Mucosa of stomach (tissue), 1 donor: ENCODE data around the gene MFRP.

Experiments
- H3K27me3 ChIP-seq: one replicate; pipeline ENCODE4 v1.7.0; 2013; ENCODE audit warnings: mild to moderate bottlenecking, low read length; ENCODE audit not compliant: control insufficient read depth, insufficient read depth
- H3K36me3 ChIP-seq: one replicate; pipeline ENCODE4 v1.7.0; 2013; ENCODE audit warnings: low read length; ENCODE audit not compliant: control insufficient read depth, insufficient read depth
- H3K4me1 ChIP-seq: one replicate; pipeline ENCODE4 v1.7.0; 2013; ENCODE audit warnings: mild to moderate bottlenecking, low read length; ENCODE audit not compliant: control insufficient read depth, insufficient read depth
- H3K4me3 ChIP-seq: one replicate; pipeline ENCODE4 v1.7.0; 2013; ENCODE audit warnings: low read length
- H3K9ac ChIP-seq: one replicate; pipeline ENCODE4 v1.7.0; 2013; ENCODE audit warnings: mild to moderate bottlenecking, low read length, moderate library complexity
- H3K9me3 ChIP-seq: one replicate; pipeline ENCODE4 v1.7.0; 2013; ENCODE audit warnings: mild to moderate bottlenecking, low read length, moderate library complexity; ENCODE audit not compliant: control insufficient read depth
- donor health status: Pancreatic carcinoma.

Gene MFRP

GRCh38 chr11:119361941-119362725, 15.6 kb upstream of the MFRP start:
- Histone ChIP-seq H3K4me3 (no peak overlapping the region), H3K27me3 (peaks cover 16% of the 10 kb centered on the region), H3K9ac (no peak overlapping the region)

GRCh38 chr11:119361056-119361787, 14.7 kb upstream of the MFRP start:
- Histone ChIP-seq H3K36me3 (no peaks in the 10 kb centered on the region), H3K4me1 (peaks cover 26% of the 10 kb centered on the region), H3K27me3 (peaks cover 16% of the 10 kb centered on the region), H3K4me3 (no peak overlapping the region), H3K9me3 (no peaks in the 10 kb centered on the region), H3K9ac (peak overlapping the region; percentile 2)

More at GRCh38 chr11:119361941-119362725, 15.6 kb upstream of the MFRP start:
- Histone ChIP-seq H3K4me1 (peaks cover 34% of the 10 kb centered on the region), H3K9me3 (no peaks in the 10 kb centered on the region), H3K36me3 (no peaks in the 10 kb centered on the region)

GRCh38 chr11:119359365-119360214, 13.1 kb upstream of the MFRP start:
- Histone ChIP-seq H3K9ac (no peak overlapping the region), H3K36me3 (no peaks in the 10 kb centered on the region), H3K27me3 (peaks cover 11% of the 10 kb centered on the region), H3K4me3 (no peak overlapping the region), H3K9me3 (no peaks in the 10 kb centered on the region), H3K4me1 (peaks cover 22% of the 10 kb centered on the region)

- Histone ChIP-seq H3K4me3 (no peak overlapping the region), H3K27me3 (no peaks in the 10 kb centered on the region), H3K36me3 (no peaks in the 10 kb centered on the region), H3K9me3 (no peaks in the 10 kb centered on the region), H3K9ac (peak overlapping the region; percentile 74), H3K4me1 (peaks cover 22% of the 10 kb centered on the region)
Measured at GRCh38 chr11:119357074-119357473, 10.6 kb upstream of the MFRP start.

- Histone ChIP-seq H3K4me3 (peak overlapping the region; percentile 86), H3K9me3 (no peaks in the 10 kb centered on the region), H3K36me3 (no peaks in the 10 kb centered on the region), H3K4me1 (peaks cover 16% of the 10 kb centered on the region), H3K9ac (peak overlapping the region; percentile 74), H3K27me3 (no peaks in the 10 kb centered on the region)
Measured at GRCh38 chr11:119356349-119357031, 10.0 kb upstream of the MFRP start.

- H3K9ac ChIP-seq, result no peak overlapping the region
- no peaks in the 10 kb centered on the region for H3K27me3 ChIP-seq
- H3K4me1 ChIP-seq, result peaks cover 8% of the 10 kb centered on the region
- no peaks in the 10 kb centered on the region for H3K9me3 ChIP-seq
- no peaks in the 10 kb centered on the region for H3K36me3 ChIP-seq
- H3K4me3 ChIP-seq, result no peak overlapping the region
Measured at GRCh38 chr11:119355091-119355843, 8.8 kb upstream of the MFRP start.

GRCh38 chr11:119352857-119353260, 6.4 kb upstream of the MFRP start:
- Histone ChIP-seq H3K9ac (no peak overlapping the region), H3K9me3 (no peaks in the 10 kb centered on the region), H3K4me3 (no peak overlapping the region), H3K27me3 (no peaks in the 10 kb centered on the region), H3K4me1 (peaks cover 8% of the 10 kb centered on the region), H3K36me3 (no peaks in the 10 kb centered on the region)

- Histone ChIP-seq H3K36me3 (no peaks in the 10 kb centered on the region), H3K27me3 (peaks cover 2% of the 10 kb centered on the region), H3K4me3 (no peak overlapping the region), H3K4me1 (peaks cover 8% of the 10 kb centered on the region), H3K9ac (no peak overlapping the region), H3K9me3 (no peaks in the 10 kb centered on the region)
Measured at GRCh38 chr11:119351232-119351631, 4.7 kb upstream of the MFRP start.

GRCh38 chr11:119350302-119350701, 3.8 kb upstream of the MFRP start:
- Histone ChIP-seq H3K9me3 (no peaks in the 10 kb centered on the region), H3K27me3 (peaks cover 7% of the 10 kb centered on the region), H3K4me3 (no peak overlapping the region), H3K36me3 (no peaks in the 10 kb centered on the region), H3K4me1 (peaks cover 8% of the 10 kb centered on the region), H3K9ac (no peak overlapping the region)

GRCh38 chr11:119347940-119348605, 1.6 kb upstream of the MFRP start:
- H3K36me3 ChIP-seq, result no peaks in the 10 kb centered on the region
- peaks cover 3% of the 10 kb centered on the region for H3K4me1 ChIP-seq
- H3K4me3 ChIP-seq, result no peak overlapping the region
- no peaks in the 10 kb centered on the region for H3K9me3 ChIP-seq
- no peak overlapping the region for H3K9ac ChIP-seq
- H3K27me3 ChIP-seq, result peaks cover 9% of the 10 kb centered on the region
